ENCODE data around the gene MOCS2.

Gene MOCS2

DNA sequence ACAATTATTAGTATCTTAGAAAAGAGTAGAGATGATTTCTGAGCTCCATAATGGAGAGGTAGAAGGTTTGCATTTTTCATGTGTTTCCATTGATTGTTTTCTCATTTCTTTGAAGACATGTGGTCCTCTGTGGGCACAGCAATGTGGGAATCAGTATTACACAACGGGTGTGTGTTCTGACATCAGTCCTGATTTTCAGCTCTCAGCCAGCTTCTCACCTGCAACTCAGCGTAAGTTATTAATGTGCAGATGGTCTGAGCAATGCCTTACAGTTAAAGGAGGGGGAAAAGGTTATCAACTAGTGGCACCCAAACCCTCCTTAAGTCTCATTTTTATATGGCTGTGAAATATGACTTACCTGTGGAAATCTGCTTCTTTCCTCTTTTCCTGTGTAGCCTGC, 61.3 kb downstream of the MOCS2 start:
- no peak for DNase-seq (ENCODE audit: low spot score)
